Fibroblast of skin of abdomen (primary cell): Measurements from ENCODE around the gene RSPRY1. TPM values are rescaled to one million over a fixed set of nuclear protein-coding genes. Genes with fewer than 3 reads are reported as not detected.

Source experiments
- DNase-seq: peaks from one replicate; pipeline ENCODE4 v3.0.0-alpha.2; 2013
- polyA plus RNA-seq, 2 experiments: library from polyadenylated mRNA; unstranded; fragments of 120-200 nt; gene quantifications; one replicate each; pipeline ENCODE4 v1.2.1, GENCODE V29; 2013; ENCODE audit not compliant: insufficient read length in 2 of 2

Gene RSPRY1
- 41.6 TPM for polyA plus RNA-seq (2013, experiment 1 of 2; ENCODE audit: insufficient read length)
- polyA plus RNA-seq (2013, experiment 2 of 2; ENCODE audit: insufficient read length) = 41.1 TPM

GRCh38 chr16:57185945-57186871 is at the start of gene RSPRY1, which contains the start of gene PSME3IP1:
RSPRY1 (plus strand) TSS chr16:57186329; CDS start chr16:57204659, 18,330 bp downstream.
PSME3IP1 (minus strand) TSS chr16:57186039; CDS start chr16:57173854, 12,185 bp downstream.
- peak; percentile 100 for DNase-seq

GRCh38 chr16:57137043-57137442 is 49.1 kb upstream of the RSPRY1 start:
- no peak for DNase-seq

- no peak for DNase-seq
Measured at GRCh38 chr16:57137566-57138273, 48.4 kb upstream of the RSPRY1 start.

DNA sequence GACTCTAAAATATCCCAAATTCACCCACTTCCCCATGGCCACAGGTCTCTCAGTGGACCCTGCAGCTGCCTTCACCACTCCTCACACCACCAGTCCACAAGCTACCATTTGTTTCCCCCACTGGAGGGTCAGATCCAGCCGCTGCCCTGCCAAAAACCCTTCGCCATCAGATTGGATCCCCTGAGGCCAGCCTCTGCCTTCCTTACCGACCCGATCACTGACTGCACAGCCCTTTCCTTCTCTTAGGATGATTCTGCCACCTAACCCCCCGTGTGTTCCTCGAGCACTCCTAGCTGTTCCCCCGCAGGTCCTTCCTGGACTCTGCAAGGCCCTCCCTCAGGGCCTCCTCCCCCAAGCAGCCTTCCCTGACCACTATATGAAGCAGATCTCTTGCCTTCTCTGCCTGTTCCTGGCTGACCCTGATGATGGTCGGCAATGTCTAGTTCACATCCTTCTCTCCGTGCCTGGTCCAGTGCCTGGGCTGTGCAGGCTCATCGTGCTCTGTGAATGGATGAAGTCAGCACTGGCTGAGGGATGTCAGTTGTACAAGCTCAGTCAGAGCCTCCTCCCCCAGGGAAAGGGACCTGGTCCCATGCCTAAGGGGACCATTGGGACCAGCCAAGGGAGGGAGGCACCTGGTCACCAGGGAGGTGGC is 47.7 kb upstream of the RSPRY1 start:
- no peak for DNase-seq

DNA sequence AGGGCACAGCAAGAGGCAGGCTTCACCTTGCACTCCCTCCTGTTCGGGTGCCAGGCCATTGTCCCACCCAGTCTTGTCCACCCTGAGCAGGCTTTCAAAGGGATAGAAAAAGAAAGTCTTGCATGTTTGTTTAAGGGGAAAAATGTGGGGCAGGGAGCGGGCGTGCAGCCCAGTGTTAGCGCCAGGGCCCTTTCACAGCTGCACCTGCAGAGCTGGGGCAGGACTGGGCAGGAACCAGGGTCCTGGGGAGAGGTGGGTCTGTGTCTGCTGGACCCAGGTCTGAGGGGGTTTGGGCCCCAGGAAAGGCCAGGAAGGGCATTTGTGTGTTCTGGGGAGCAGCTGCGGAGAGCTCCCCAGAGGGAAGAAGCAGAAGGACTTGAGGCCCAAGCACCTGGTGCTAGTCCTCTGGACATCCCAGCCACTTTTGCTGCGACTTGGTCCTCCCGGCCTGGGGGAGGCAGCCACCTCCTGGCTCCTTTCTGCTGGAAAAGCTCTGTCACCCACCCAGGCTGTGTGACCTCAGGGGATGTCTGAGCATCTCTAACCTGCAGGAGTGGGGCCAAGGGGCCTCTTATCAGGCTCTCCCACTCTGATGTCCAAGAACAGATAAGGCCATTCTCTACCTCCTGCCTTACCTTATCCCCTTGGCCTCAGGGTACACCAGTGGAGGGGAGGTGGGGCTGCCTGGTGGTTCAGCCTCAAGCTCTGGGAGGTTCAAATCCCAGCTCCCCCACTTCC is 45.0 kb upstream of the RSPRY1 start:
- no peak for DNase-seq

DNA sequence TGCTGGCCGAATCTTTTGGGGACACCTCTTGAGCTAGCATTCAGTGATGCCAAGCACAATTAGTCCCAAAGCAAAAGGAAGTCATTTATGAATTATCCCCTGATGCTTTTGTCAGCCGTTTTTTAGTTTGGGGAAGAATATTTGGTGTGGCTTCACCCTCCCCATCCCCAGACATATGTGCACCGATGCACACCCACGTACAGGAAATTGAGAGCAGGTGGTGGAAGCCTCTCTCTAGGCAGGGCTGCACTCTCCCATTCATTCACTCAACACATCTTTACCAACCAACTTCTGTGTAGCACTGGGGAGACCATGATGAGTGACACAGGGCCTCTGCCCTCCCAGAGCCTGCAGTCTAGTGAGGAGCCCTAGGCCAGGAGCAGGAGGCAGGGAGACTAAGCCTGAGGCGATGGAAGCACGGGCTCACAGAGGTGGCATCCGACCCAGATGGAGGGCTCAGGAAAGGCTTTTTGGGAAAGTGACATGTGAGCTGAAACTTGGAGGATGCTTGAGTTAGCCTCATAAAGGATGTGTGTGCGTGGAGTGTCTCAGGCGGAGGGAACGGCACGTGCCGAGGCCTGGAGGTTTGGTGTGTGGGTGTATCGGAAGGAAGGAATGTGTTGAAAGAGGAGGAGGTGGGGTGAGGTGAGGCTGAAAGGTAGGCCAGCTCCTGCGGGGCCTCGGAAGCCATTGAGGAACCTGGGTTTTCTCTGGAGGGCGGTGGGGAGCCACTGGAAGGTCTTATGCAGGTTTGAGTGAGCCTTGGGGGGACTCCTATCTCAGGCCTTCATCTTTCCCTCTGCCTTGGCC is 44.1 kb upstream of the RSPRY1 start:
- DNase-seq = no peak

GRCh38 chr16:57143149-57143921 is 42.8 kb upstream of the RSPRY1 start:
- no peak for DNase-seq

DNA sequence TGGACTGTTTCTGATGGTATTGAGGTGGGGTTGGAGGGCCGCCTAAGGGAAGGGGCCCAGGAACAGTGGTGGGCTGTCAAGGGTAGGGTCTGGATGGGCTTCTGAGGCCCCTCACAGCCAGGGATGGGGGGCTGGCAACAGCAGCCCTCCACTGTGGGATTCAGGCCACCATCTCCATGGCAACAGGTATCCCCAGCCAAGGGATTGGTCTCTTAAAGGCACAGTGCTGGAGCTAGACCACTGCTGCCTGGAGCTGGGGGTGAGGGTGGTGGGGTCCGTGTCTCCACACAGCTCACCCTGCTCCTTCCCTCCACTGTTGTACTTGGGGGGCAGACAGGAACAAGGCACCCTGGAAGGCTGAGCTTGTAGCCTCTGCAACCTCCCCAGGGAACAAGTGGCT is 42.1 kb upstream of the RSPRY1 start:
- DNase-seq = no peak

DNA sequence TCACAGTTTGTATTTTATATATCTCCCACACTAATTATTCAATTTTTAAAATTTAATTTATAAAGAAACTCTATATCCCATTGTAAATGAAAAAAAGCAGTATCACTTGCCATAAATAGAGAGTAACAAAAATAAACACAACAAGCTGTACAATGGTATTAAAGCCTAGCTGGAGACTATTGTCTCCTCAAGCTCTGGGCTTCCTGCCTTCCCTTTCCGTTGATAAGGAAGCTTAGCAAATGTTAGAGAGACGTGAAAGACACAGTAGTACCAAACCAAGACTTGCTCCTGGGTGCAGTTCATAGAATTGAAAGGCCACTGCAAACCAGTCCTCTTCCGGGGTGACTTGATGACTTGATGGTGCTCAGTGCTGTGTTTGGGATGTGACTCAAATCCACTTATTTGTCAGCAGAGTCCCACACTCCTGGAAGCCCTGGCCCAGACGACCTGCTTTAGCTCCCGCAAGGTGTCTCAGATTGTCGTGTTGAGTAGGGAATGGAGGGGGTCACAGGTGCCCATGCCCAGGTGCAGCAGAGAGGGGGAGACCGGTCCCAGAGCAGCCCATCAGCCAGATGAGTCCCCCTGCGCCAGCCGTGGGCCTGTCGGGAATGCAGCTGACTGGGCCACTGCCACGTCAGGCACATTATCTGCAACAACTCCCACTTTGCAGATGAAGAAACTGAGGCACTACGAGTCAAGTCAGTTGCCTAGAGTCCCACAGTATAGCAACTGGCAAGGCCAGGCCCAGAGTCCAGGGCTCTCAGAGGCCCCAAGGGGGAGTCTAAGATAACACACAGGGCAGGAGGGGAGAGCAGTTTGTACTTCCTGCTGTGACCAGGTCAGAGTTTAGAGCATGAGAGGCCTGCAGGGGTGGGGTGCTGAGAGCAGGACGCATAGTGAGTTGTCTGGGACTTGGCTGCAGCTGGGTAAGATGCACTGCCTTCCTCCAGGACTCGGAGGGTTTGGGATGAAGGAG is 40.8 kb upstream of the RSPRY1 start:
- DNase-seq = no peak

GRCh38 chr16:57146040-57146647 is 40.0 kb upstream of the RSPRY1 start:
- DNase-seq = no peak

GRCh38 chr16:57146735-57147134 is 39.4 kb upstream of the RSPRY1 start:
- DNase-seq = no peak

DNA sequence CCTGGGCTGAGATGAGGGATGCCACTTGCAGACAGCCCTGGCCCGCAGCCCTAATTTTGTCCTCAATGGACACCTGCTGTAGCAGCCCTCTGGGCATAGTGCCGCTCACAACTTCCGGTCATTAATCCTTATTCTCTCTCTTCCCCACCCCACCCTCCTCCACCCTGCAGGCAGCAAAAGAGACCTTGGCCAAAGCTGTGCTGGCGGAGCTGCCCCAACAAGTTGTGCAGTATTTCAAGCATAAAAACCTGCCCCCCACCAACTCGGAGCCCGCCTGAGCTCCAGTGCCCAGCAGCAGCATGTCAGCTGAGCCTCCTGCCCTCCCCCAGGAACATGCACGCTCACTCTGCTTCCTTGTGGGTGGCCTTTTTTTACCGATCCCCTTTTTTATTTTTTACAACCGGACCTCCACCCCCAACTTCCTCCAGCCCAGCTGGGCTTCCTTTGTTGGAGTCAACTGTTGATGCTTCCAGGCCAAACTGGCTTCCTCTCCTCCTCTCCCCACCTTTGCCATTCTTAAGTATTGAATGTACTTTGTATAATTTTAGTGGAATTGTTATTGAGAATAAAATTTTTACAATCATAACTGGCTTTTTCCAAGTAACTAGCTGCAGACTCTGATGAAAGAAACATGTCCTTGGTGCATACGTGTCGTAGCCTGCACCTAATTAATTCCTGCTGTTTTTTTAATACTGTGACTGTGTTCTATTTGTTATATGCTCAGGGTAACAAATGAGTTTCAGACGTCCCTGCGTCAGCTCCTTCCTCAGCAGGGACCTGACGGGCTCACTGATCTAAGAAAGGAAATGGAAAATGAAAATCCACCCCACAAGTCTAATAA is 38.5 kb upstream of the RSPRY1 start:
- DNase-seq = peak; percentile 75

GRCh38 chr16:57148481-57148880 is 37.6 kb upstream of the RSPRY1 start:
- DNase-seq = no peak

- DNase-seq = no peak
Measured at GRCh38 chr16:57149391-57149790, 36.7 kb upstream of the RSPRY1 start.

GRCh38 chr16:57150682-57151330 is 35.3 kb upstream of the RSPRY1 start:
- DNase-seq = no peak

DNA sequence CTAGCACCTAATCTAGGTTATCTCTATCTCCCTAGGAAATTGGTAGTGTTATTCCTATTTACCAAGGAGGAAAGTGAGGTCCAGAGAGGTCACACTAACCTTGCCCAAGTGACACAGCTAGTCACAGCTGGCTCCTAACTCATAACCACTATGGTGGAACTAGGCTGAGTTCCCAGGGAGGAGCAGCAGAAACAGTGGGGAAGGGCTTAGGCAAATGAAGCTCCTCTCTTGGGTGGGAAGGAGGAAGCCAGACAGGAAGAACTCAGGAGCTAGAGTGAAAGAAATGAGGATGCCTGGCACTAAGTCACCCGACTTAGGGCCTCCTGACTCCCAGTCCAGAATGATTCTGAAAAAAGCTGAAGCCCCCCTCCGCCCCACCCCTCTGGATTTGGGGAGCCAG is 34.8 kb upstream of the RSPRY1 start:
- DNase-seq = no peak
